Nephron (organoid): Measurements from ENCODE around the gene MAML3.

Source experiments
- H3K27ac Mint-ChIP-seq, 3 experiments: 2 replicates each; pipeline ENCODE4 v1.8.0; 2020; ENCODE audit warnings: mixed read lengths in 3 of 3, mild to moderate bottlenecking in 2 of 3, moderate library complexity in 1 of 3
- H3K27me3 Mint-ChIP-seq: 2 replicates; pipeline ENCODE4 v1.8.0; 2021; ENCODE audit warnings: low read depth, mild to moderate bottlenecking, moderate library complexity, mixed read lengths
- H3K36me3 Mint-ChIP-seq: 2 replicates; pipeline ENCODE4 v1.8.0; 2020; ENCODE audit warnings: low read depth, mixed read lengths
- H3K4me1 Mint-ChIP-seq: 2 replicates; pipeline ENCODE4 v1.8.0; 2020; ENCODE audit warnings: mixed read lengths
- H3K4me3 Mint-ChIP-seq, 3 experiments: 2 replicates each; pipeline ENCODE4 v1.8.0; 2020; ENCODE audit warnings: mild to moderate bottlenecking in 3 of 3, mixed read lengths in 3 of 3, moderate library complexity in 2 of 3
- H3K9me3 Mint-ChIP-seq: 2 replicates; pipeline ENCODE4 v1.8.0; 2020; ENCODE audit warnings: mixed read lengths
- TF ChIP-seq, protein P1 (sequence below), 3 experiments: fragments of 200-600 bp; sonication (generic); IDR thresholded peaks; one replicate each; pipeline ENCODE4 v1.5.0; 2021; ENCODE audit warnings: antibody characterized with exemption in 3 of 3; ENCODE audit not compliant: unreplicated experiment in 3 of 3

The MAML3 gene

GRCh38 chr4:139986689-139987501 lies 167.1 kb downstream of the MAML3 start:
- Mint-ChIP-seq H3K27me3 (no peaks in the 10 kb centered on the region), H3K27ac (peak overlapping the region; percentile 44 to 82 (median 72)), H3K9me3 (peaks cover 5% of the 10 kb centered on the region), H3K4me3 (no peak overlapping the region), H3K36me3 (peaks cover 8% of the 10 kb centered on the region), H3K4me1 (peaks cover 63% of the 10 kb centered on the region)
- TF ChIP-seq, protein P1, sequence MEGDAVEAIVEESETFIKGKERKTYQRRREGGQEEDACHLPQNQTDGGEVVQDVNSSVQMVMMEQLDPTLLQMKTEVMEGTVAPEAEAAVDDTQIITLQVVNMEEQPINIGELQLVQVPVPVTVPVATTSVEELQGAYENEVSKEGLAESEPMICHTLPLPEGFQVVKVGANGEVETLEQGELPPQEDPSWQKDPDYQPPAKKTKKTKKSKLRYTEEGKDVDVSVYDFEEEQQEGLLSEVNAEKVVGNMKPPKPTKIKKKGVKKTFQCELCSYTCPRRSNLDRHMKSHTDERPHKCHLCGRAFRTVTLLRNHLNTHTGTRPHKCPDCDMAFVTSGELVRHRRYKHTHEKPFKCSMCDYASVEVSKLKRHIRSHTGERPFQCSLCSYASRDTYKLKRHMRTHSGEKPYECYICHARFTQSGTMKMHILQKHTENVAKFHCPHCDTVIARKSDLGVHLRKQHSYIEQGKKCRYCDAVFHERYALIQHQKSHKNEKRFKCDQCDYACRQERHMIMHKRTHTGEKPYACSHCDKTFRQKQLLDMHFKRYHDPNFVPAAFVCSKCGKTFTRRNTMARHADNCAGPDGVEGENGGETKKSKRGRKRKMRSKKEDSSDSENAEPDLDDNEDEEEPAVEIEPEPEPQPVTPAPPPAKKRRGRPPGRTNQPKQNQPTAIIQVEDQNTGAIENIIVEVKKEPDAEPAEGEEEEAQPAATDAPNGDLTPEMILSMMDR (IDR thresholded peaks at IDR 0.05; ENCODE audit: unreplicated experiment in 3 of 3), result no peak

GRCh38 chr4:139986106-139986505 lies 167.9 kb downstream of the MAML3 start:
- peaks cover 68% of the 10 kb centered on the region for H3K4me1 Mint-ChIP-seq
- TF ChIP-seq, protein P1 (IDR thresholded peaks at IDR 0.05; ENCODE audit: unreplicated experiment in 3 of 3), result no peak
- no peaks in the 10 kb centered on the region for H3K27me3 Mint-ChIP-seq

DNA sequence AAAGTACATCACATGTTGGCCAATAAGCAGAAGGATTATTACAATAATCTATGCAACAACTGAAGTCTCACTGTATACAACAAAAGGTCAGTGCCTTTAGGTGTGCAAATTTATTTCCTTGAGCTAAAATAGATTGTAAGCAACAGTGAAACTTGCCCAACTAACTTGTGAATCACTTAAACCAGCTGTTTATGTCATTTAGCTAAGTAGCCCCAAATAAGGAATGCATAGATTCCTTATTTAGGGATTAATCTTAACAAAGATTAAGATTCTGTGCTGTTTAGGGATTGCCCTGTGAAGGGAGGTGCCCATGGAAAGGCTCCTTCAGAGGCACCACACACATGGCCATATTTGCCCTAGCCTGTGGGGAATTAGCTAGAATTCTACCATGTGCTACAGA lies 168.6 kb downstream of the MAML3 start:
- H3K9me3 Mint-ChIP-seq, result peaks cover 2% of the 10 kb centered on the region
- H3K4me3 Mint-ChIP-seq, result no peak overlapping the region
- H3K4me1 Mint-ChIP-seq, result peaks cover 68% of the 10 kb centered on the region
- peaks cover 6% of the 10 kb centered on the region for H3K36me3 Mint-ChIP-seq
- TF ChIP-seq, protein P1 (IDR thresholded peaks at IDR 0.05; ENCODE audit: unreplicated experiment in 3 of 3), result no peak
- no peaks in the 10 kb centered on the region for H3K27me3 Mint-ChIP-seq
- peak overlapping the region; percentile 57 to 82 (median 73) for H3K27ac Mint-ChIP-seq

More at GRCh38 chr4:139986106-139986505, 167.9 kb downstream of the MAML3 start:
- H3K27ac Mint-ChIP-seq, result peak overlapping the region; percentile 44 to 82 (median 72)
- H3K36me3 Mint-ChIP-seq, result peaks cover 5% of the 10 kb centered on the region
- peaks cover 2% of the 10 kb centered on the region for H3K9me3 Mint-ChIP-seq
- H3K4me3 Mint-ChIP-seq, result peak overlapping the region in 1 of 3 experiments; percentile 3

- no peak overlapping the region for H3K4me3 Mint-ChIP-seq
- TF ChIP-seq, protein P1 (IDR thresholded peaks at IDR 0.05; ENCODE audit: unreplicated experiment in 3 of 3), result no peak
- peaks cover 67% of the 10 kb centered on the region for H3K4me1 Mint-ChIP-seq
- H3K27ac Mint-ChIP-seq, result peak overlapping the region; percentile 57 to 82 (median 73)
- H3K36me3 Mint-ChIP-seq, result peaks cover 9% of the 10 kb centered on the region
- H3K27me3 Mint-ChIP-seq, result no peaks in the 10 kb centered on the region
- H3K9me3 Mint-ChIP-seq, result peaks cover under 1% of the 10 kb centered on the region
Measured at GRCh38 chr4:139984471-139984870, 169.5 kb downstream of the MAML3 start.

DNA sequence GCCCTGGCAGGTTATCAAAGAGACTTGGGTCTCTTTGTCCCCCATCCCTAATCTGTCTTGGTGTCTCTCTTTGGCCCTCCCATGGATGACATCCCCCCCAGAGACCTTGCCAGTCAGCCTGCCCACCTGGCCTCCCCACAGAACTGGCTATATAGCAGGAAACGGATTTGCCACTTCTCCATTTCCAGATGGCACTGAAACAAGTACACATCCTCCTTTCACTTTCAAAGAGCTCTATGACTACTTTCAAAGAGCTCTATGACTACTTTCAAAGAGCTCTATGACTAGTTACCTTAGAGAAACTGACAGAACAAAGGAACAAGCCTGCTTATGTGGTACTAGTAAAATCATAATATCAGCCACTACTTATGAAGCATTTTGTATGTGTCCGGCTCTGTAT lies 175.3 kb downstream of the MAML3 start:
- peaks cover 44% of the 10 kb centered on the region for H3K4me1 Mint-ChIP-seq
- TF ChIP-seq, protein P1 (IDR thresholded peaks at IDR 0.05; ENCODE audit: unreplicated experiment in 3 of 3), result no peak
- peak overlapping the region in 2 of 3 experiments; percentile 56 to 66 for H3K27ac Mint-ChIP-seq
- peaks cover 14% of the 10 kb centered on the region for H3K36me3 Mint-ChIP-seq
- no peaks in the 10 kb centered on the region for H3K9me3 Mint-ChIP-seq
- no peak overlapping the region for H3K4me3 Mint-ChIP-seq
- no peaks in the 10 kb centered on the region for H3K27me3 Mint-ChIP-seq
